H1 (cell line): Measurements from ENCODE around the gene DIAPH1. TPM values are rescaled to one million over a fixed set of nuclear protein-coding genes. Genes with fewer than 3 reads are reported as not detected.

ENCODE experiments used
- CTCF ChIA-PET: fragments of 300-600 bp; sonication (Branson Sonifier 250); formaldehyde crosslinking; loops from one replicate; lab custom pipeline; 2021; ENCODE audit not compliant: partially characterized antibody; lab: Charles Lee
- POLR2A ChIA-PET: fragments of 300-600 bp; sonication (Branson Sonifier 250); formaldehyde crosslinking; loops from one replicate; lab custom pipeline; 2021; ENCODE audit warnings: inconsistent platforms; ENCODE audit not compliant: partially characterized antibody; lab: Charles Lee
- DNase-seq, 2 experiments: peaks; one replicate each; pipeline versions ENCODE4 v3.0.0 to v3.0.0-alpha.2; 2010 to 2022; ENCODE audit warnings: low spot score in 2 of 2, low read depth in 1 of 2, mixed read lengths in 1 of 2
- FAIRE-seq: peaks from 2 replicates; lab custom pipeline; 2011; peaks lifted over from hg19 to GRCh38; lab: Jason Lieb, UNC
- H2AFZ ChIP-seq: 2 replicates; pipeline ENCODE4 v1.8.1; 2012; ENCODE audit warnings: low read length, inconsistent platforms
- H2AK5ac ChIP-seq: 2 replicates; pipeline ENCODE4 v1.6.1; 2013; ENCODE audit warnings: low read depth, low read length
- H2BK120ac ChIP-seq: replicated peaks from 2 replicates; pipeline ENCODE3; 2013; ENCODE audit warnings: low read depth, low read length, inconsistent platforms
- H2BK12ac ChIP-seq: 2 replicates; pipeline ENCODE4 v1.6.1; 2013; ENCODE audit warnings: low read depth, low read length
- H2BK15ac ChIP-seq: 2 replicates; pipeline ENCODE4 v1.6.1; 2013; ENCODE audit warnings: low read length
- H2BK20ac ChIP-seq: 2 replicates; pipeline ENCODE4 v1.6.1; 2013; ENCODE audit warnings: low read length
- H2BK5ac ChIP-seq: 2 replicates; pipeline ENCODE4 v1.6.1; 2013; ENCODE audit warnings: low read depth, low read length
- H3K14ac ChIP-seq: 2 replicates; pipeline ENCODE4 v1.6.1; 2013; ENCODE audit warnings: inconsistent platforms; ENCODE audit not compliant: insufficient read length
- H3K18ac ChIP-seq: 2 replicates; pipeline ENCODE4 v1.6.1; 2013; ENCODE audit warnings: low read length; ENCODE audit errors: extremely low read depth
- H3K23ac ChIP-seq: 2 replicates; pipeline ENCODE4 v1.6.1; 2013; ENCODE audit warnings: inconsistent platforms; ENCODE audit not compliant: insufficient read length
- H3K23me2 ChIP-seq: 2 replicates; pipeline ENCODE4 v1.6.1; 2013; ENCODE audit warnings: low read depth, low read length
- H3K27ac ChIP-seq: 2 replicates; pipeline ENCODE4 v1.6.1; 2011; ENCODE audit warnings: low read depth, low read length, inconsistent platforms
- H3K27me3 ChIP-seq, 4 experiments: replicated peaks in 1 of 4; 1 replicate in 1 of 4; 2 replicates in 3 of 4; pipeline versions ENCODE4 v1.6.1 to v1.8.1; 2011 to 2013; ENCODE audit warnings: low read length in 3 of 4, mild to moderate bottlenecking in 3 of 4, inconsistent platforms in 2 of 4, mixed read lengths in 2 of 4, moderate library complexity in 1 of 4; ENCODE audit not compliant: control insufficient read depth in 3 of 4, insufficient read depth in 3 of 4; ENCODE audit errors: extremely low read depth in 1 of 4
- H3K36me3 ChIP-seq, 4 experiments: 2 replicates each; pipeline versions ENCODE4 v1.6.1 to v1.8.1; 2011 to 2013; ENCODE audit warnings: mild to moderate bottlenecking in 4 of 4, low read length in 3 of 4, moderate library complexity in 2 of 4, control low read depth in 1 of 4, inconsistent platforms in 1 of 4; ENCODE audit not compliant: insufficient read depth in 4 of 4, control insufficient read depth in 2 of 4
- H3K4ac ChIP-seq: replicated peaks from 2 replicates; pipeline ENCODE3; 2013; ENCODE audit warnings: low read length, low read depth, mixed read lengths, inconsistent platforms; ENCODE audit not compliant: insufficient read length
- H3K4me1 ChIP-seq, 4 experiments: replicated peaks in 1 of 4; 1 replicate in 1 of 4; 2 replicates in 3 of 4; pipeline versions ENCODE4 v1.6.1 to v1.8.1; 2011 to 2013; ENCODE audit warnings: low read length in 3 of 4, inconsistent platforms in 2 of 4, mixed read lengths in 1 of 4; ENCODE audit not compliant: insufficient read depth in 4 of 4, control insufficient read depth in 3 of 4
- H3K4me2 ChIP-seq, 2 experiments: 2 replicates each; pipeline versions ENCODE4 v1.6.1 to v1.8.1; 2011 to 2013; ENCODE audit warnings: low read depth in 2 of 2, low read length in 2 of 2, control low read depth in 1 of 2, inconsistent platforms in 1 of 2, mild to moderate bottlenecking in 1 of 2; ENCODE audit not compliant: insufficient read depth in 1 of 2
- H3K4me3 ChIP-seq, 4 experiments: fragments of 200-600, 300-600 bp in 1 of 4; sonication (generic), shearing (Covaris generic), sonication (Bioruptor Twin) in 1 of 4; 2 replicates each; pipeline versions ENCODE4 v1.5.1 to v1.8.1; 2011 to 2016; ENCODE audit warnings: low read length in 4 of 4, low read depth in 3 of 4, control low read depth in 2 of 4, inconsistent platforms in 2 of 4, mild to moderate bottlenecking in 2 of 4, mixed read lengths in 1 of 4, moderate library complexity in 1 of 4; ENCODE audit not compliant: insufficient read depth in 2 of 4; ENCODE audit errors: extremely low read depth in 1 of 4
- H3K56ac ChIP-seq: replicated peaks from 2 replicates; pipeline ENCODE3; 2013; ENCODE audit warnings: low read depth, mild to moderate bottlenecking, mixed read lengths, low read length, inconsistent platforms; ENCODE audit not compliant: insufficient read length
- H3K79me1 ChIP-seq: 2 replicates; pipeline ENCODE4 v1.6.1; 2013; ENCODE audit warnings: low read depth, low read length, control low read depth
- H3K79me2 ChIP-seq, 2 experiments: 2 replicates each; pipeline versions ENCODE4 v1.6.1 to v1.8.1; 2012 to 2013; ENCODE audit warnings: low read length in 2 of 2, mild to moderate bottlenecking in 2 of 2, inconsistent platforms in 1 of 2; ENCODE audit not compliant: insufficient read depth in 2 of 2, control insufficient read depth in 1 of 2
- H3K9ac ChIP-seq, 4 experiments: replicated peaks in 1 of 4; 1 replicate in 1 of 4; 2 replicates in 3 of 4; pipeline versions ENCODE4 v1.6.1 to v1.8.1; 2011 to 2013; ENCODE audit warnings: low read depth in 3 of 4, low read length in 3 of 4, control low read depth in 2 of 4, mild to moderate bottlenecking in 2 of 4, moderate library complexity in 2 of 4, inconsistent platforms in 1 of 4; ENCODE audit errors: extremely low read depth in 1 of 4
- H3K9me3 ChIP-seq, 2 experiments: 2 replicates each; pipeline versions ENCODE4 v1.6.1 to v1.8.1; 2012 to 2013; ENCODE audit warnings: mild to moderate bottlenecking in 2 of 2, moderate library complexity in 2 of 2, control low read depth in 1 of 2, inconsistent platforms in 1 of 2, low read depth in 1 of 2, low read length in 1 of 2, mixed read lengths in 1 of 2; ENCODE audit not compliant: insufficient read depth in 2 of 2
- H4K20me1 ChIP-seq, 2 experiments: replicated peaks in 1 of 2; 2 replicates each; pipeline versions ENCODE3 to v1.8.1; 2011 to 2013; ENCODE audit warnings: inconsistent platforms in 2 of 2, low read length in 2 of 2, mild to moderate bottlenecking in 1 of 2; ENCODE audit not compliant: insufficient read depth in 2 of 2, control insufficient read depth in 1 of 2
- H4K5ac ChIP-seq: 2 replicates; pipeline ENCODE4 v1.6.1; 2013; ENCODE audit warnings: low read length, low read depth, mixed read lengths, inconsistent platforms; ENCODE audit not compliant: insufficient read length
- H4K8ac ChIP-seq: 2 replicates; pipeline ENCODE4 v1.8.0; 2013; ENCODE audit warnings: mild to moderate bottlenecking, moderate library complexity, low read length, inconsistent platforms; ENCODE audit not compliant: insufficient read depth; ENCODE audit errors: extremely low read depth
- H4K91ac ChIP-seq: replicated peaks from 2 replicates; pipeline ENCODE3; 2013; ENCODE audit warnings: low read length, mixed read lengths, inconsistent platforms; ENCODE audit not compliant: insufficient read length
- ASH2L ChIP-seq: fragments of 200-600, 300-600 bp; sonication (generic); IDR thresholded peaks from one replicate; pipeline ENCODE4 v1.7.1; 2017; ENCODE audit warnings: low read length
- BRCA1 ChIP-seq: IDR thresholded peaks from 2 replicates; pipeline ENCODE4 v1.6.1; 2012; ENCODE audit warnings: low read depth, low read length, improper control_type of control experiment
- CHD1 ChIP-seq: IDR thresholded peaks from 2 replicates; pipeline ENCODE4 v1.6.1; 2012; ENCODE audit warnings: low read depth, low read length, improper control_type of control experiment
- FOSL1 ChIP-seq: IDR thresholded peaks from 2 replicates; pipeline ENCODE4 v1.6.1; 2011; ENCODE audit warnings: mild to moderate bottlenecking, low read depth, low read length, moderate library complexity; ENCODE audit not compliant: insufficient read depth
- NANOG ChIP-seq: IDR thresholded peaks from 2 replicates; pipeline ENCODE4 v1.6.1; 2011; ENCODE audit warnings: low read length, low read depth, mild to moderate bottlenecking, inconsistent platforms; ENCODE audit not compliant: insufficient read depth, poor library complexity, severe bottlenecking
- RFX5 ChIP-seq: IDR thresholded peaks from 2 replicates; pipeline ENCODE4 v1.6.1; 2011; ENCODE audit warnings: low read depth, low read length, improper control_type of control experiment, borderline replicate concordance
- RXRA ChIP-seq: IDR thresholded peaks from 2 replicates; pipeline ENCODE4 v1.6.1; 2011; ENCODE audit warnings: low read depth, mild to moderate bottlenecking, low read length, moderate library complexity; ENCODE audit not compliant: insufficient read depth
- SP1 ChIP-seq: IDR thresholded peaks from 2 replicates; pipeline ENCODE4 v1.6.1; 2011; ENCODE audit warnings: low read depth, low read length
- SP2 ChIP-seq: IDR thresholded peaks from 2 replicates; pipeline ENCODE4 v1.6.1; 2012; ENCODE audit warnings: mild to moderate bottlenecking, low read length, inconsistent platforms
- WGBS, 2 experiments: shearing (Covaris generic) in 1 of 2; methylation state at CpG; one replicate each; pipeline versions ENCODE4 v1.1.6 to v1.1.7; 2013 to 2015; ENCODE audit warnings: low lambda C conversion rate in 2 of 2, mixed read lengths in 2 of 2, inconsistent platforms in 1 of 2, low coverage in 1 of 2, missing lambda C conversion rate in 1 of 2; ENCODE audit not compliant: insufficient replicate concordance in 2 of 2, insufficient coverage in 1 of 2, insufficient read length in 1 of 2; ENCODE audit errors: extremely low coverage in 1 of 2, missing lambda C conversion rate in 1 of 2; 5-methylcytosine and 5-hydroxymethylcytosine counted together
- polyA plus RNA-seq, 7 experiments: library from polyadenylated mRNA; depleted of rRNA in 3 of 7; stranded (reverse) in 5 of 7; unstranded in 2 of 7; fragments of >200 nt in 5 of 7; fragments of 200-250 nt in 2 of 7; gene quantifications; 1 replicate in 5 of 7; 2 replicates in 1 of 7; 4 replicates in 1 of 7; pipeline versions ENCODE4 v1.2.1 to v1.2.3, GENCODE V29; 2011 to 2013; ENCODE audit warnings: missing spikeins in 2 of 7, mixed read lengths in 2 of 7
- total RNA-seq: library from RNA; stranded (reverse); fragmentation: NEBNext Ultra II Directional; extraction: Animal tissue kit (Norgen Biotek cat#: 25700); gene quantifications from 2 replicates; pipeline ENCODE4 v1.2.1, GENCODE V29; 2021
- TF ChIP-seq, protein P1 (sequence below): IDR thresholded peaks from 2 replicates; pipeline ENCODE4 v1.6.1; 2012; ENCODE audit warnings: low read length, inconsistent platforms

The DIAPH1 gene
- total and polyA plus RNA-seq, 2 of the 8 experiments (the other 6 are each of a cell fraction or from before 2014, with no cell fraction given) = 61.2 to 114 TPM

GRCh38 chr5:141633871-141634561, 15.2 kb upstream of the DIAPH1 start:
- peaks cover 4 to 13% of the 10 kb centered on the region in 2 experiments for H4K20me1 ChIP-seq
- H4K91ac ChIP-seq = no peak overlapping the region
- no peak overlapping the region for H2BK15ac ChIP-seq
- H3K27me3 ChIP-seq = peaks cover 0 to 4% (median 0%) of the 10 kb centered on the region in 4 experiments; a peak in 1 of 7 replicates
- H2BK12ac ChIP-seq = no peak overlapping the region
- H2BK20ac ChIP-seq = no peak overlapping the region
- no peak overlapping the region for H4K5ac ChIP-seq
- H2BK5ac ChIP-seq = no peak overlapping the region
- H3K23ac ChIP-seq = no peak overlapping the region
- H3K79me1 ChIP-seq = peaks cover 12% of the 10 kb centered on the region
- no peak overlapping the region for H3K4ac ChIP-seq
- POLR2A ChIA-PET = interaction anchor here (0.6 to 5.8 kb wide), 7 partner anchors 8 to 207 kb away, joined by 3 to 75 read pairs (median 4); partner anchors contain the start of genes DIAPH1 and FCHSD1
- H3K23me2 ChIP-seq = peaks cover 14% of the 10 kb centered on the region
- H2AFZ ChIP-seq = no peak overlapping the region
- no peak overlapping the region for H2AK5ac ChIP-seq
- WGBS, 2 experiments = 84% methylated on average over 5 of the region's 5 CpGs; no CpG with 5 or more reads in 1 of the 2 experiments
- DNase-seq (no peak), FAIRE-seq (no peak)
- H2BK120ac ChIP-seq = no peak overlapping the region
- H3K18ac ChIP-seq = no peak overlapping the region
- H3K9me3 ChIP-seq = no peaks in the 10 kb centered on the region
- no peak overlapping the region for H3K56ac ChIP-seq
- H3K36me3 ChIP-seq = peaks cover 2 to 22% (median 7%) of the 10 kb centered on the region in 4 experiments; a peak in 5 of 8 replicates
- CTCF ChIA-PET = interaction anchor here (0.6 to 10.3 kb wide), 7 partner anchors 10 to 46 kb away, joined by 3 to 117 read pairs (median 4); partner anchors contain the start of gene DIAPH1
- H3K4me1 ChIP-seq = peaks cover 0 to 5% (median 3%) of the 10 kb centered on the region in 4 experiments; a peak in 5 of 7 replicates
- H3K4me3 ChIP-seq = no peak overlapping the region
- no peak overlapping the region for H3K4me2 ChIP-seq
- H3K79me2 ChIP-seq = peaks cover 10 to 48% of the 10 kb centered on the region in 2 experiments
- no peak overlapping the region for H4K8ac ChIP-seq
- no peak overlapping the region for H3K9ac ChIP-seq
- no peak overlapping the region for H3K14ac ChIP-seq
- no peak overlapping the region for H3K27ac ChIP-seq
- TF ChIP-seq RFX5 (no peak), BRCA1 (no peak), ASH2L (no peak), FOSL1 (no peak), CHD1 (no peak), SP2 (no peak), SP1 (no peak), NANOG (no peak), RXRA (no peak)
- TF ChIP-seq, protein P1, sequence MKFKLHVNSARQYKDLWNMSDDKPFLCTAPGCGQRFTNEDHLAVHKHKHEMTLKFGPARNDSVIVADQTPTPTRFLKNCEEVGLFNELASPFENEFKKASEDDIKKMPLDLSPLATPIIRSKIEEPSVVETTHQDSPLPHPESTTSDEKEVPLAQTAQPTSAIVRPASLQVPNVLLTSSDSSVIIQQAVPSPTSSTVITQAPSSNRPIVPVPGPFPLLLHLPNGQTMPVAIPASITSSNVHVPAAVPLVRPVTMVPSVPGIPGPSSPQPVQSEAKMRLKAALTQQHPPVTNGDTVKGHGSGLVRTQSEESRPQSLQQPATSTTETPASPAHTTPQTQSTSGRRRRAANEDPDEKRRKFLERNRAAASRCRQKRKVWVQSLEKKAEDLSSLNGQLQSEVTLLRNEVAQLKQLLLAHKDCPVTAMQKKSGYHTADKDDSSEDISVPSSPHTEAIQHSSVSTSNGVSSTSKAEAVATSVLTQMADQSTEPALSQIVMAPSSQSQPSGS = no peak
